Neutrophil (primary cell): ENCODE results near the gene TNPO1.

ENCODE experiments used
- H3K27ac ChIP-seq: fragments of 200-600 bp; sonication (generic); 2 replicates; pipeline ENCODE4 v1.5.1; 2016; ENCODE audit warnings: mild to moderate bottlenecking, moderate library complexity
- H3K27me3 ChIP-seq: fragments of 200-600 bp; sonication (generic); 2 replicates; pipeline ENCODE4 v1.6.0; 2016; ENCODE audit warnings: mild to moderate bottlenecking
- H3K36me3 ChIP-seq: fragments of 200-600 bp; sonication (generic); 2 replicates; pipeline ENCODE4 v1.5.1; 2017
- H3K4me1 ChIP-seq, 2 experiments: fragments of 200-600 bp in 1 of 2; sonication (generic) in 1 of 2; 1 replicate in 1 of 2; 2 replicates in 1 of 2; pipeline versions ENCODE4 v1.5.1 to v1.6.1; 2013 to 2016; ENCODE audit warnings: low read depth in 1 of 2, low read length in 1 of 2, mild to moderate bottlenecking in 1 of 2, moderate library complexity in 1 of 2; ENCODE audit not compliant: control insufficient read depth in 1 of 2, insufficient read depth in 1 of 2
- H3K4me3 ChIP-seq, 2 experiments: fragments of 200-600 bp in 1 of 2; sonication (generic) in 1 of 2; 1 replicate in 1 of 2; 2 replicates in 1 of 2; pipeline ENCODE4 v1.5.1; 2013 to 2016; ENCODE audit warnings: low read depth in 1 of 2, low read length in 1 of 2, mild to moderate bottlenecking in 1 of 2, moderate library complexity in 1 of 2
- H3K9me3 ChIP-seq: fragments of 200-600 bp; sonication (generic); 2 replicates; pipeline ENCODE4 v1.5.1; 2016
- CTCF ChIP-seq: fragments of 200-600 bp; sonication (generic); IDR thresholded peaks from 2 replicates; pipeline ENCODE4 v1.5.1; 2016; ENCODE audit warnings: antibody characterized with exemption

Gene TNPO1

DNA sequence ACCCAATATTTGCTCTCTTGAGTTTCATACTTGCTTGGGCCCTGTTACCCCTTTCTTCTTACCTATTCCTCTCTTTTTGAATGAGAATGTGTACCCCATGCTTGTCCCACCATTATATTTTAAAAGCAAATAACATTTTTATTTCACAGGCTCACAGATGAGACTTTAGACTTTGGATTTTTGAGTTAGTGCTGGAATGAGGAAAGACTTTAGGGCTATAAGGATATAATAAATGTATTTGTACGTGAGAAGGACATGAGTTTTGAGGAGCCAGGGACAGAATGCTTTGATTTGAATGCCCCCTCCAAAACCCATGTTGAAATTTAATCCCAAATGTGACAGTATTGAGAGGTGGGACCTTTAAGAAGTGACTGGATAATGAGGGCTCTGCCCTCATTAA lies 33.1 kb upstream of the TNPO1 start:
- no peaks in the 10 kb centered on the region for H3K27me3 ChIP-seq
- TF ChIP-seq CTCF: no peak

GRCh38 chr5:72784129-72784528 lies 32.3 kb upstream of the TNPO1 start:
- no peak for TF ChIP-seq CTCF

More for the DNA sequence above, 33.1 kb upstream of the TNPO1 start:
- H3K9me3 ChIP-seq: no peaks in the 10 kb centered on the region
- H3K4me3 ChIP-seq: no peak overlapping the region
- H3K36me3 ChIP-seq: no peaks in the 10 kb centered on the region
- H3K27ac ChIP-seq: no peak overlapping the region
- no peaks in the 10 kb centered on the region for H3K4me1 ChIP-seq

DNA sequence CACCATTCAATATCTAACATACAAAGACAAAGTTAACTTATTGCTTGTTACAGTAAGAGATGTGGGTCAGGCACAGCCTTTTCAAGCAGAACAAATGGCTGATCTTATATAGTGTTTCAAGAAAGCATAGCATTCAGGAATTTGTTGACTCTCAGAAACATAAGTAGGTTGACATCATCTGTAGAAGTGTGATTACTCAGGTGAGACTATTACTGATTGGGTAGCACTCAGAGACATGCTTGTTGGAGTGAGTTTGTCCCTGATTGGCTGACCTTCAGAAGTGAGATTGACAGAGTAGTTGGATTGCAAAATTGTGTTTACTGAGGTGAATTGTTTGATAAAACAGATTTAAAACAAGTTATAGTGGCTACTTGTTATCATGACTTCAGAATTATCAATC lies 30.7 kb upstream of the TNPO1 start:
- peaks cover 3% of the 10 kb centered on the region for H3K27me3 ChIP-seq
- H3K36me3 ChIP-seq: no peaks in the 10 kb centered on the region
- H3K4me3 ChIP-seq: no peak overlapping the region
- TF ChIP-seq CTCF: no peak
- no peak overlapping the region for H3K27ac ChIP-seq
- H3K9me3 ChIP-seq: no peaks in the 10 kb centered on the region
- H3K4me1 ChIP-seq: no peaks in the 10 kb centered on the region

More at GRCh38 chr5:72784129-72784528, 32.3 kb upstream of the TNPO1 start:
- Histone ChIP-seq H3K36me3 (no peaks in the 10 kb centered on the region), H3K4me1 (no peaks in the 10 kb centered on the region), H3K27me3 (no peaks in the 10 kb centered on the region), H3K27ac (no peak overlapping the region), H3K9me3 (no peaks in the 10 kb centered on the region), H3K4me3 (no peak overlapping the region)

DNA sequence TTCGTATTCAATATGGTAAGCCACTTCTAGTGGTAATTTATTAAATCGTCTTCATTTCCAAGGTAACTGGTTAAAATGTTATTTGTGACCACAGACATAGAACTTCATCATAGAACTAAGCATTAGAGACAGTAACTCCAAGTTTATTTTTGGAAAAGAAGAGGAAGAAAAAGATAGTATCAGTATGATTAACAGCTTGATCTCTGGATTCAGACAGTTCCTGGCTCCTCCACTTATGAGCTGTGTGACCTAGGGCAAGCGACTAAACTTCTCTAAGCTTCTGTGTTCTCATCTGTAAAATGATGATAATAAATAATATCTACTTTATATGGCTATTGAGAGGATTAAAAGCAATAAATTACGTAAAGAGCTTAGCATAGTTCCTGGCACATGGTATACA lies 29.8 kb upstream of the TNPO1 start:
- Histone ChIP-seq H3K9me3 (no peaks in the 10 kb centered on the region), H3K36me3 (no peaks in the 10 kb centered on the region), H3K4me1 (no peaks in the 10 kb centered on the region), H3K4me3 (no peak overlapping the region), H3K27ac (no peak overlapping the region), H3K27me3 (peaks cover 3% of the 10 kb centered on the region)
- no peak for TF ChIP-seq CTCF

- Histone ChIP-seq H3K36me3 (no peaks in the 10 kb centered on the region), H3K27ac (no peak overlapping the region), H3K9me3 (no peaks in the 10 kb centered on the region), H3K4me3 (no peak overlapping the region), H3K4me1 (no peaks in the 10 kb centered on the region), H3K27me3 (peaks cover 10% of the 10 kb centered on the region)
- no peak for TF ChIP-seq CTCF
These were observed 27.5 kb upstream of the TNPO1 start for GRCh38 chr5:72788866-72789505.
